A673 (cell line): Measurements from ENCODE around the gene HS3ST5.

Experiments used
- EZH2 ChIP-seq: fragments of 200-600 bp; sonication (generic); IDR thresholded peaks from 2 replicates; pipeline ENCODE4 v1.6.1; 2017; ENCODE audit warnings: borderline replicate concordance, low read depth, mild to moderate bottlenecking, mixed read lengths, antibody characterized with exemption, low read length; ENCODE audit not compliant: poor library complexity, severe bottlenecking
- TF ChIP-seq, protein P1 (sequence below): fragments of 300-800, 200-600 bp; sonication (generic); conservative IDR thresholded peaks from 2 replicates; pipeline ENCODE4 v1.5.1; 2017; ENCODE audit warnings: low read depth, mild to moderate bottlenecking, antibody characterized with exemption, low read length, moderate library complexity, mixed read lengths

- TF ChIP-seq, protein P1, sequence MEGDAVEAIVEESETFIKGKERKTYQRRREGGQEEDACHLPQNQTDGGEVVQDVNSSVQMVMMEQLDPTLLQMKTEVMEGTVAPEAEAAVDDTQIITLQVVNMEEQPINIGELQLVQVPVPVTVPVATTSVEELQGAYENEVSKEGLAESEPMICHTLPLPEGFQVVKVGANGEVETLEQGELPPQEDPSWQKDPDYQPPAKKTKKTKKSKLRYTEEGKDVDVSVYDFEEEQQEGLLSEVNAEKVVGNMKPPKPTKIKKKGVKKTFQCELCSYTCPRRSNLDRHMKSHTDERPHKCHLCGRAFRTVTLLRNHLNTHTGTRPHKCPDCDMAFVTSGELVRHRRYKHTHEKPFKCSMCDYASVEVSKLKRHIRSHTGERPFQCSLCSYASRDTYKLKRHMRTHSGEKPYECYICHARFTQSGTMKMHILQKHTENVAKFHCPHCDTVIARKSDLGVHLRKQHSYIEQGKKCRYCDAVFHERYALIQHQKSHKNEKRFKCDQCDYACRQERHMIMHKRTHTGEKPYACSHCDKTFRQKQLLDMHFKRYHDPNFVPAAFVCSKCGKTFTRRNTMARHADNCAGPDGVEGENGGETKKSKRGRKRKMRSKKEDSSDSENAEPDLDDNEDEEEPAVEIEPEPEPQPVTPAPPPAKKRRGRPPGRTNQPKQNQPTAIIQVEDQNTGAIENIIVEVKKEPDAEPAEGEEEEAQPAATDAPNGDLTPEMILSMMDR: no peak
- TF ChIP-seq EZH2: no peak
Measured at GRCh38 chr6:114277220-114277619, 65.6 kb downstream of the HS3ST5 start.
